Calu3 (cell line): ENCODE results near the gene STOX2. TPM values are rescaled to one million over a fixed set of nuclear protein-coding genes. Genes with fewer than 3 reads are reported as not detected.

Experiments used
- BruUV-seq: library from RNA; stranded (reverse); fragments of 400-500 nt; replicated peaks from 2 replicates; lab custom pipeline; 2021; lab: Mats Ljungman, UMichigan
- CTCF ChIA-PET: fragments of 300-600 bp; sonication (Branson Sonifier 250); formaldehyde crosslinking; loops from one replicate; lab custom pipeline; 2022; ENCODE audit warnings: antibody characterized with exemption; lab: Charles Lee
- DNase-seq: peaks from one replicate; pipeline ENCODE4 v3.0.0; 2022
- H3K27ac Mint-ChIP-seq: one replicate; pipeline ENCODE4 v1.8.0; 2022; ENCODE audit warnings: mixed read lengths; ENCODE audit not compliant: unreplicated experiment
- H3K27me3 Mint-ChIP-seq: one replicate; pipeline ENCODE4 v1.8.0; 2022; ENCODE audit warnings: mixed read lengths; ENCODE audit not compliant: unreplicated experiment
- H3K36me3 Mint-ChIP-seq: one replicate; pipeline ENCODE4 v1.8.0; 2022; ENCODE audit warnings: mild to moderate bottlenecking, moderate library complexity, mixed read lengths; ENCODE audit not compliant: insufficient read depth, unreplicated experiment
- H3K4me1 Mint-ChIP-seq: one replicate; pipeline ENCODE4 v1.8.0; 2022; ENCODE audit warnings: mild to moderate bottlenecking, low read depth, mixed read lengths; ENCODE audit not compliant: unreplicated experiment
- H3K4me3 Mint-ChIP-seq: one replicate; pipeline ENCODE4 v1.8.0; 2022; ENCODE audit warnings: mild to moderate bottlenecking, low read depth, moderate library complexity, mixed read lengths; ENCODE audit not compliant: unreplicated experiment
- H3K9me3 Mint-ChIP-seq: one replicate; pipeline ENCODE4 v1.8.0; 2022; ENCODE audit warnings: low read depth, mixed read lengths; ENCODE audit not compliant: unreplicated experiment
- CTCF ChIP-seq: fragments of 200-600 bp; IDR thresholded peaks from one replicate; pipeline ENCODE4 v1.8.0; 2022; ENCODE audit warnings: antibody characterized with exemption; ENCODE audit not compliant: unreplicated experiment
- intact Hi-C: fragments of 100-400 bp; cut with micrococcal nuclease; formaldehyde crosslinking; loops from one replicate; pipeline ENCODE4 v1.10.0; 2022; ENCODE audit not compliant: unreplicated experiment
- total RNA-seq: library from RNA; stranded (reverse); gene quantifications from 2 replicates; pipeline ENCODE4 v1.2.3, GENCODE V29; 2022

Gene STOX2
- total RNA-seq, 1 experiment from 2014 or later = 10.0 TPM

GRCh38 chr4:184003433-184003832, 98.3 kb downstream of the STOX2 start:
- CTCF ChIA-PET = no interaction called here
- Mint-ChIP-seq H3K36me3 (no peaks in the 10 kb centered on the region), H3K27ac (no peak overlapping the region), H3K27me3 (no peaks in the 10 kb centered on the region), H3K4me1 (peaks cover 15% of the 10 kb centered on the region), H3K4me3 (no peak overlapping the region), H3K9me3 (no peaks in the 10 kb centered on the region)
- no TSS peak for BruUV-seq
- intact Hi-C loops = no loop called here
- no peak for TF ChIP-seq CTCF
- no peak for DNase-seq

GRCh38 chr4:184007891-184008290, 102.8 kb downstream of the STOX2 start:
- no peaks in the 10 kb centered on the region for H3K36me3 Mint-ChIP-seq
- no peaks in the 10 kb centered on the region for H3K9me3 Mint-ChIP-seq
- TF ChIP-seq CTCF = no peak
- CTCF ChIA-PET = interaction anchor here (0.5 kb wide), 1 partner anchor 965 kb away, joined by 3 read pairs; no protein-coding TSS in a partner anchor
- no peak overlapping the region for H3K4me3 Mint-ChIP-seq
- intact Hi-C loops = no loop called here
- H3K4me1 Mint-ChIP-seq = no peaks in the 10 kb centered on the region
- DNase-seq = no peak
- no peaks in the 10 kb centered on the region for H3K27me3 Mint-ChIP-seq
- H3K27ac Mint-ChIP-seq = no peak overlapping the region
- no TSS peak for BruUV-seq

- intact Hi-C loops = no loop called here
- CTCF ChIA-PET = no interaction called here
- no peak overlapping the region for H3K27ac Mint-ChIP-seq
- no peak for TF ChIP-seq CTCF
- DNase-seq = no peak
- no peak overlapping the region for H3K4me3 Mint-ChIP-seq
- no peaks in the 10 kb centered on the region for H3K36me3 Mint-ChIP-seq
- no peaks in the 10 kb centered on the region for H3K27me3 Mint-ChIP-seq
- no peaks in the 10 kb centered on the region for H3K9me3 Mint-ChIP-seq
- BruUV-seq = no TSS peak
- H3K4me1 Mint-ChIP-seq = no peaks in the 10 kb centered on the region
Measured at GRCh38 chr4:184010696-184011095, 105.6 kb downstream of the STOX2 start.

GRCh38 chr4:184011826-184012380, 106.8 kb downstream of the STOX2 start:
- intact Hi-C loops = no loop called here
- no peaks in the 10 kb centered on the region for H3K9me3 Mint-ChIP-seq
- no peak for TF ChIP-seq CTCF
- no TSS peak for BruUV-seq
- CTCF ChIA-PET = no interaction called here
- no peaks in the 10 kb centered on the region for H3K36me3 Mint-ChIP-seq
- no peak for DNase-seq
- H3K27me3 Mint-ChIP-seq = no peaks in the 10 kb centered on the region
- H3K4me1 Mint-ChIP-seq = no peaks in the 10 kb centered on the region
- no peak overlapping the region for H3K27ac Mint-ChIP-seq
- no peak overlapping the region for H3K4me3 Mint-ChIP-seq
